Peyer's patch (tissue), 4 donors: Measurements from ENCODE around the gene AGBL3.

ENCODE experiments used
- CTCF ChIP-seq, 6 experiments: fragments of 450-650 bp in 4 of 6; fragments of 200-600 bp in 2 of 6; sonication (generic) in 1 of 6; IDR thresholded peaks; one replicate each; pipeline ENCODE4 v1.5.1; 2017 to 2019; ENCODE audit warnings: antibody characterized with exemption in 6 of 6, mild to moderate bottlenecking in 3 of 6, moderate library complexity in 1 of 6
- POLR2A ChIP-seq, 2 donors: fragments of 450-650 bp; IDR thresholded peaks; one replicate each; pipeline ENCODE4 v1.5.1; 2017; ENCODE audit warnings: antibody characterized with exemption in 2 of 2, mild to moderate bottlenecking in 2 of 2, moderate library complexity in 2 of 2

GRCh38 chr7:135183478-135183877, 197.2 kb downstream of the AGBL3 start:
- no peak for TF ChIP-seq CTCF (IDR thresholded peaks at IDR 0.05)
- no peak for TF ChIP-seq POLR2A (IDR thresholded peaks at IDR 0.05)
